Right lobe of liver (tissue), 4 donors: ENCODE results near the gene TADA2B.

ENCODE experiments used
- POLR2A ChIP-seq: fragments of 450-650 bp; IDR thresholded peaks from one replicate; pipeline ENCODE4 v1.6.1; 2017; ENCODE audit warnings: antibody characterized with exemption, mild to moderate bottlenecking
- TF ChIP-seq, protein P1 (sequence below), 4 donors: fragments of 200-600 bp in 3 of 4; fragments of 450-650 bp in 1 of 4; IDR thresholded peaks; one replicate each; pipeline versions ENCODE4 v1.5.1 to v1.8.0; 2016 to 2022; ENCODE audit warnings: antibody characterized with exemption in 4 of 4, mild to moderate bottlenecking in 2 of 4
- donor health status: DM: no; HTN: no; CAD: no.
- donor health status: DM: no; HTN: no; CAD: no.
- donor health status: DM: no; HTN: yes; CAD: no.

GRCh38 chr4:7049739-7050138 lies 6.6 kb downstream of the TADA2B start:
- TF ChIP-seq, protein P1, sequence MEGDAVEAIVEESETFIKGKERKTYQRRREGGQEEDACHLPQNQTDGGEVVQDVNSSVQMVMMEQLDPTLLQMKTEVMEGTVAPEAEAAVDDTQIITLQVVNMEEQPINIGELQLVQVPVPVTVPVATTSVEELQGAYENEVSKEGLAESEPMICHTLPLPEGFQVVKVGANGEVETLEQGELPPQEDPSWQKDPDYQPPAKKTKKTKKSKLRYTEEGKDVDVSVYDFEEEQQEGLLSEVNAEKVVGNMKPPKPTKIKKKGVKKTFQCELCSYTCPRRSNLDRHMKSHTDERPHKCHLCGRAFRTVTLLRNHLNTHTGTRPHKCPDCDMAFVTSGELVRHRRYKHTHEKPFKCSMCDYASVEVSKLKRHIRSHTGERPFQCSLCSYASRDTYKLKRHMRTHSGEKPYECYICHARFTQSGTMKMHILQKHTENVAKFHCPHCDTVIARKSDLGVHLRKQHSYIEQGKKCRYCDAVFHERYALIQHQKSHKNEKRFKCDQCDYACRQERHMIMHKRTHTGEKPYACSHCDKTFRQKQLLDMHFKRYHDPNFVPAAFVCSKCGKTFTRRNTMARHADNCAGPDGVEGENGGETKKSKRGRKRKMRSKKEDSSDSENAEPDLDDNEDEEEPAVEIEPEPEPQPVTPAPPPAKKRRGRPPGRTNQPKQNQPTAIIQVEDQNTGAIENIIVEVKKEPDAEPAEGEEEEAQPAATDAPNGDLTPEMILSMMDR (IDR thresholded peaks at IDR 0.05), result no peak
- TF ChIP-seq POLR2A, result no peak
